ENCODE measurements around the gene BCL2L14. TPM values are rescaled to one million over a fixed set of nuclear protein-coding genes. Genes with fewer than 3 reads are reported as not detected.

Gene BCL2L14
- polyA plus RNA-seq, 1 of the 3 experiments (the other 2 are of a cell fraction), result not detected

GRCh38 chr12:12048266-12048665, 22.5 kb upstream of the BCL2L14 start:
- Histone ChIP-seq H3K79me2 (ENCODE audit: insufficient read depth) (no peaks in the 10 kb centered on the region), H3K27ac (ENCODE audit: low read depth in 2 of 2, low read length in 1 of 2) (no peak overlapping the region), H3F3A (replicated peaks; ENCODE audit: insufficient read depth) (no peaks in the 10 kb centered on the region), H3K27me3 (ENCODE audit: insufficient read depth) (no peaks in the 10 kb centered on the region), H3K9me2 (no peaks in the 10 kb centered on the region), H2AFZ (ENCODE audit: low read depth) (no peak overlapping the region), H4K20me1 (ENCODE audit: insufficient read depth) (no peaks in the 10 kb centered on the region), H3K9ac (no peak overlapping the region), H3K9me3 (no peaks in the 10 kb centered on the region), H3K4me1 (ENCODE audit: control insufficient read depth in 1 of 2, insufficient read depth in 2 of 2, low read depth in 1 of 2, low read length in 1 of 2) (peaks cover 0 to 5% of the 10 kb centered on the region in 2 experiments; a peak in 1 of 4 replicates), H3K4me2 (no peak overlapping the region), H3K36me3 (replicated peaks in 1 of 2; ENCODE audit: control insufficient read depth in 1 of 2, insufficient read depth in 2 of 2, low read length in 1 of 2) (no peaks in the 10 kb centered on the region), H3K4me3 (ENCODE audit: low read depth in 2 of 2, low read length in 1 of 2) (no peak overlapping the region)
- CTCF ChIA-PET, result no interaction called here
- 90% methylated on average over 4 of the region's 4 CpGs for WGBS (ENCODE audit: low lambda C conversion rate)
- DNase-seq, result no peak
- TF ChIP-seq FOXJ3 (CRISPR knock-in tag; IDR thresholded peaks at IDR 0.05) (no peak), FOXM1 (IDR thresholded peaks at IDR 0.05; ENCODE audit: low read depth) (no peak), YY1 (IDR thresholded peaks at IDR 0.05; ENCODE audit: low read depth) (no peak), JUND (IDR thresholded peaks at IDR 0.05) (no peak), POLR2AphosphoS5 (IDR thresholded peaks at IDR 0.05; ENCODE audit: low read depth, low read length) (no peak), EP300 (IDR thresholded peaks at IDR 0.05; ENCODE audit: borderline replicate concordance in 1 of 2, low read depth in 1 of 2, low read length in 1 of 2) (no peak), PBX3 (IDR thresholded peaks at IDR 0.05) (no peak), SIN3A (IDR thresholded peaks at IDR 0.05; ENCODE audit: borderline replicate concordance, low read depth, low read length) (no peak), RAD21 (IDR thresholded peaks at IDR 0.05; ENCODE audit: low read length) (no peak), TEAD4 (IDR thresholded peaks at IDR 0.05; ENCODE audit: borderline replicate concordance, insufficient read depth) (no peak), ELF1 (IDR thresholded peaks at IDR 0.05) (no peak)
- TF ChIP-seq, protein P1, sequence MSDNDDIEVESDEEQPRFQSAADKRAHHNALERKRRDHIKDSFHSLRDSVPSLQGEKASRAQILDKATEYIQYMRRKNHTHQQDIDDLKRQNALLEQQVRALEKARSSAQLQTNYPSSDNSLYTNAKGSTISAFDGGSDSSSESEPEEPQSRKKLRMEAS (IDR thresholded peaks at IDR 0.05; ENCODE audit: low read depth), result no peak
- TF ChIP-seq, protein P2, sequence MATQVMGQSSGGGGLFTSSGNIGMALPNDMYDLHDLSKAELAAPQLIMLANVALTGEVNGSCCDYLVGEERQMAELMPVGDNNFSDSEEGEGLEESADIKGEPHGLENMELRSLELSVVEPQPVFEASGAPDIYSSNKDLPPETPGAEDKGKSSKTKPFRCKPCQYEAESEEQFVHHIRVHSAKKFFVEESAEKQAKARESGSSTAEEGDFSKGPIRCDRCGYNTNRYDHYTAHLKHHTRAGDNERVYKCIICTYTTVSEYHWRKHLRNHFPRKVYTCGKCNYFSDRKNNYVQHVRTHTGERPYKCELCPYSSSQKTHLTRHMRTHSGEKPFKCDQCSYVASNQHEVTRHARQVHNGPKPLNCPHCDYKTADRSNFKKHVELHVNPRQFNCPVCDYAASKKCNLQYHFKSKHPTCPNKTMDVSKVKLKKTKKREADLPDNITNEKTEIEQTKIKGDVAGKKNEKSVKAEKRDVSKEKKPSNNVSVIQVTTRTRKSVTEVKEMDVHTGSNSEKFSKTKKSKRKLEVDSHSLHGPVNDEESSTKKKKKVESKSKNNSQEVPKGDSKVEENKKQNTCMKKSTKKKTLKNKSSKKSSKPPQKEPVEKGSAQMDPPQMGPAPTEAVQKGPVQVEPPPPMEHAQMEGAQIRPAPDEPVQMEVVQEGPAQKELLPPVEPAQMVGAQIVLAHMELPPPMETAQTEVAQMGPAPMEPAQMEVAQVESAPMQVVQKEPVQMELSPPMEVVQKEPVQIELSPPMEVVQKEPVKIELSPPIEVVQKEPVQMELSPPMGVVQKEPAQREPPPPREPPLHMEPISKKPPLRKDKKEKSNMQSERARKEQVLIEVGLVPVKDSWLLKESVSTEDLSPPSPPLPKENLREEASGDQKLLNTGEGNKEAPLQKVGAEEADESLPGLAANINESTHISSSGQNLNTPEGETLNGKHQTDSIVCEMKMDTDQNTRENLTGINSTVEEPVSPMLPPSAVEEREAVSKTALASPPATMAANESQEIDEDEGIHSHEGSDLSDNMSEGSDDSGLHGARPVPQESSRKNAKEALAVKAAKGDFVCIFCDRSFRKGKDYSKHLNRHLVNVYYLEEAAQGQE (IDR thresholded peaks at IDR 0.05; ENCODE audit: low read depth, low read length), result no peak
- TF ChIP-seq, protein P3, sequence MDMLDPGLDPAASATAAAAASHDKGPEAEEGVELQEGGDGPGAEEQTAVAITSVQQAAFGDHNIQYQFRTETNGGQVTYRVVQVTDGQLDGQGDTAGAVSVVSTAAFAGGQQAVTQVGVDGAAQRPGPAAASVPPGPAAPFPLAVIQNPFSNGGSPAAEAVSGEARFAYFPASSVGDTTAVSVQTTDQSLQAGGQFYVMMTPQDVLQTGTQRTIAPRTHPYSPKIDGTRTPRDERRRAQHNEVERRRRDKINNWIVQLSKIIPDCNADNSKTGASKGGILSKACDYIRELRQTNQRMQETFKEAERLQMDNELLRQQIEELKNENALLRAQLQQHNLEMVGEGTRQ (IDR thresholded peaks at IDR 0.05; ENCODE audit: borderline replicate concordance, low read depth, low read length), result no peak
- POLR2A ChIA-PET, result no interaction called here
